ENCODE measurements around the gene TMOD4.

TMOD4 gene

GRCh38 chr1:151131701-151132334, 44.0 kb downstream of the TMOD4 start:
- H3K4ac ChIP-seq (ENCODE audit: low read length): peak overlapping the region; percentile 17
- H4K91ac ChIP-seq (ENCODE audit: low read depth, low read length, poor library complexity): no peak overlapping the region
- no peak overlapping the region for H3K14ac ChIP-seq (ENCODE audit: low read length)
- no peak overlapping the region for H3K23ac ChIP-seq (ENCODE audit: low read depth, low read length, poor library complexity)
- no peak overlapping the region for H2AFZ ChIP-seq (ENCODE audit: low read length)
- no peak for DNase-seq (ENCODE audit: low spot score)
- no peak overlapping the region for H2BK15ac ChIP-seq (ENCODE audit: low read length)
- H3K36me3 ChIP-seq (replicated peaks in 1 of 2; ENCODE audit: control insufficient read depth in 2 of 2, insufficient read depth in 2 of 2, low read length in 2 of 2): peaks cover 26 to 49% of the 10 kb centered on the region in 2 donors
- H3K4me1 ChIP-seq (ENCODE audit: control insufficient read depth in 2 of 2, insufficient read depth in 1 of 2, low read depth in 1 of 2, low read length in 2 of 2): peaks cover 0 to 8% of the 10 kb centered on the region in 2 donors
- WGBS, 2 donors (ENCODE audit: extremely low coverage in 2 of 2, insufficient read length in 2 of 2, insufficient replicate concordance in 1 of 2): no CpG with 5 or more reads among the region's 39 CpGs
- H3K4me3 ChIP-seq (ENCODE audit: low read length in 2 of 2): peak overlapping the region in 1 of 2 donors; percentile 62
- no peaks in the 10 kb centered on the region for H3K9me3 ChIP-seq (replicated peaks in 1 of 2; ENCODE audit: control insufficient read depth in 2 of 2, insufficient read depth in 1 of 2, low read depth in 1 of 2, low read length in 2 of 2)
- H3K27ac ChIP-seq (replicated peaks; ENCODE audit: low read length): no peak overlapping the region
- H2BK120ac ChIP-seq (ENCODE audit: low read depth, low read length): no peak overlapping the region
- H2BK5ac ChIP-seq (ENCODE audit: low read length): no peak overlapping the region
- H4K8ac ChIP-seq (ENCODE audit: low read depth, low read length): no peak overlapping the region
- H3K79me1 ChIP-seq (ENCODE audit: low read depth, low read length): no peaks in the 10 kb centered on the region
- peak overlapping the region; percentile 92 for H3K18ac ChIP-seq (ENCODE audit: low read length)
- peak overlapping the region; percentile 82 for H2AK5ac ChIP-seq (ENCODE audit: low read depth, low read length)
- peak overlapping the region; percentile 86 for H3K4me2 ChIP-seq (ENCODE audit: insufficient read depth, low read length, poor library complexity, severe bottlenecking)
- H2BK12ac ChIP-seq (ENCODE audit: low read length): no peak overlapping the region
- peak overlapping the region; percentile 83 for H3K9ac ChIP-seq (ENCODE audit: low read depth, low read length, poor library complexity)
- peaks cover 0 to 27% (median 5%) of the 10 kb centered on the region in 3 experiments for H3K27me3 ChIP-seq (ENCODE audit: control insufficient read depth in 3 of 3, insufficient read depth in 3 of 3, low read depth in 1 of 3, low read length in 3 of 3)

DNA sequence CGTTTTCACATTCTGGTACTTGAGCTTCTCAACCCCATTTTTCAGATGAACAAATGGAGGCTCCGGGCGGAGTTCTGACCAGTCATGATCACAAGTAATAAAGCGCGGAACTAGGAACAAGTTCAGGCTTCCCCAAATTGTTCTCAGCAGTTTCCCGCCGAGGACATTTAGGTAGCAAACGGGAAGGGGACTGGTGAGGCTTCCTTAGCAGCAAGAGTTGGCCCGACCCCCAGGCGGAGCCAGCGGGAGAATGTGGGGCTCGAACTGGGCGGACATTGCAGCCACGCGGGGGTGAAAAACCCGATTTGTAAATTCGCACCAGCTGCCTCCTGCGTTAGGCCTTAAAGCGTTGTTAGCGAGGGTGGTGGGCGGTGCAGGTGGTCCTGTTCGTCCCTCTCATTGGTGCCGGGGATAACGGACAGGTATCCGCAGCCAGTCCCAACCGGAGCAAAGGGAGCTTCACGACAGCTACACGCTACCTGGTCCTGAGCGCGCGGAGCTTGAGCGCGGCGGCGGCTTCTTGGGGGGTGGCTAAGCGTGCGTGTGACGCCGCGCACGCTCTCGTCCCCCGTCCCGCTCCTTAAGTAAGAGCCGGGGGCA, 44.7 kb downstream of the TMOD4 start:
- peak overlapping the region; percentile 82 for H3K18ac ChIP-seq (ENCODE audit: low read length)
- H3K4ac ChIP-seq (ENCODE audit: low read length): no peak overlapping the region
- peaks cover 0 to 8% of the 10 kb centered on the region in 2 donors for H3K4me1 ChIP-seq (ENCODE audit: control insufficient read depth in 2 of 2, insufficient read depth in 1 of 2, low read depth in 1 of 2, low read length in 2 of 2)
- H3K9ac ChIP-seq (ENCODE audit: low read depth, low read length, poor library complexity): no peak overlapping the region
- DNase-seq (ENCODE audit: low spot score): peak; percentile 85
- no peak overlapping the region for H3K14ac ChIP-seq (ENCODE audit: low read length)
- peaks cover 0 to 27% (median 5%) of the 10 kb centered on the region in 3 experiments for H3K27me3 ChIP-seq (ENCODE audit: control insufficient read depth in 3 of 3, insufficient read depth in 3 of 3, low read depth in 1 of 3, low read length in 3 of 3)
- H3K23ac ChIP-seq (ENCODE audit: low read depth, low read length, poor library complexity): peak overlapping the region; percentile 35
- H3K4me3 ChIP-seq (ENCODE audit: low read length in 2 of 2): peak overlapping the region in 1 of 2 donors; percentile 70
- H2BK5ac ChIP-seq (ENCODE audit: low read length): no peak overlapping the region
- peaks cover 18 to 41% of the 10 kb centered on the region in 2 donors for H3K36me3 ChIP-seq (replicated peaks in 1 of 2; ENCODE audit: control insufficient read depth in 2 of 2, insufficient read depth in 2 of 2, low read length in 2 of 2)
- no peak overlapping the region for H2AFZ ChIP-seq (ENCODE audit: low read length)
- no peak overlapping the region for H2BK15ac ChIP-seq (ENCODE audit: low read length)
- no peak overlapping the region for H2BK12ac ChIP-seq (ENCODE audit: low read length)
- no peak overlapping the region for H2BK120ac ChIP-seq (ENCODE audit: low read depth, low read length)
- H4K8ac ChIP-seq (ENCODE audit: low read depth, low read length): no peak overlapping the region
- no peak overlapping the region for H3K27ac ChIP-seq (replicated peaks; ENCODE audit: low read length)
- no CpG with 5 or more reads among the region's 45 CpGs for WGBS, 2 donors (ENCODE audit: extremely low coverage in 2 of 2, insufficient read length in 2 of 2, insufficient replicate concordance in 1 of 2)
- no peaks in the 10 kb centered on the region for H3K79me1 ChIP-seq (ENCODE audit: low read depth, low read length)
- peak overlapping the region; percentile 86 for H3K4me2 ChIP-seq (ENCODE audit: insufficient read depth, low read length, poor library complexity, severe bottlenecking)
- no peak overlapping the region for H4K91ac ChIP-seq (ENCODE audit: low read depth, low read length, poor library complexity)
- no peaks in the 10 kb centered on the region for H3K9me3 ChIP-seq (replicated peaks in 1 of 2; ENCODE audit: control insufficient read depth in 2 of 2, insufficient read depth in 1 of 2, low read depth in 1 of 2, low read length in 2 of 2)
- no peak overlapping the region for H2AK5ac ChIP-seq (ENCODE audit: low read depth, low read length)

DNA sequence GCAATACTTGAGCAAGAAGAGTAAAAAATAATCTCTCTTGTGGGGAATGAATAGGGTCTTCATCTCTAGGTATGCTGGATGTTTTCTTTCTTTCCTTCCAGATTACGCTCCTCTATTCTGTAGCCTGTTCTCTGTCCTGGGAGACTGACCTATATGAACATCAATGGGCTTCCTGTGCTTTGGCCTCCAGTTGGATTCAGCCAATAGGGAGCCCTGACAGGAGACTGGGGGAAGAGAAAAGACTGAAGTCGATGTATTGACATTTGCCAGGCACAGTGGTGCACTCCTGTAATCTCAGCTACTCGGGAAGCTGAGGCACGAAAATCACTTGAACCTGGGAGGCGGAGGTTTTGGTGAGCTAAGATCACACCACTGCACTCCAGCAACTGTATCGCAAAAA, 47.0 kb downstream of the TMOD4 start:
- Histone ChIP-seq H2BK15ac (ENCODE audit: low read length) (no peak overlapping the region), H3K14ac (ENCODE audit: low read length) (no peak overlapping the region), H2BK12ac (ENCODE audit: low read length) (no peak overlapping the region), H2BK5ac (ENCODE audit: low read length) (no peak overlapping the region), H2AK5ac (ENCODE audit: low read depth, low read length) (no peak overlapping the region), H3K27ac (replicated peaks; ENCODE audit: low read length) (no peak overlapping the region), H3K23ac (ENCODE audit: low read depth, low read length, poor library complexity) (no peak overlapping the region), H2AFZ (ENCODE audit: low read length) (no peak overlapping the region), H4K8ac (ENCODE audit: low read depth, low read length) (no peak overlapping the region), H2BK120ac (ENCODE audit: low read depth, low read length) (no peak overlapping the region), H3K79me1 (ENCODE audit: low read depth, low read length) (no peaks in the 10 kb centered on the region), H3K4me1 (ENCODE audit: control insufficient read depth in 2 of 2, insufficient read depth in 1 of 2, low read depth in 1 of 2, low read length in 2 of 2) (peaks cover 7 to 8% of the 10 kb centered on the region in 2 donors), H3K27me3 (ENCODE audit: control insufficient read depth in 3 of 3, insufficient read depth in 3 of 3, low read depth in 1 of 3, low read length in 3 of 3) (peaks cover 0 to 22% (median 5%) of the 10 kb centered on the region in 3 experiments), H3K36me3 (replicated peaks in 1 of 2; ENCODE audit: control insufficient read depth in 2 of 2, insufficient read depth in 2 of 2, low read length in 2 of 2) (peaks cover 2 to 18% of the 10 kb centered on the region in 2 donors), H3K18ac (ENCODE audit: low read length) (no peak overlapping the region), H3K9me3 (replicated peaks in 1 of 2; ENCODE audit: control insufficient read depth in 2 of 2, insufficient read depth in 1 of 2, low read depth in 1 of 2, low read length in 2 of 2) (no peaks in the 10 kb centered on the region), H4K91ac (ENCODE audit: low read depth, low read length, poor library complexity) (no peak overlapping the region), H3K9ac (ENCODE audit: low read depth, low read length, poor library complexity) (no peak overlapping the region), H3K4me2 (ENCODE audit: insufficient read depth, low read length, poor library complexity, severe bottlenecking) (no peak overlapping the region), H3K4ac (ENCODE audit: low read length) (no peak overlapping the region), H3K4me3 (ENCODE audit: low read length in 2 of 2) (no peak overlapping the region)
- DNase-seq (ENCODE audit: low spot score): no peak
- WGBS, 2 donors (ENCODE audit: extremely low coverage in 2 of 2, insufficient read length in 2 of 2, insufficient replicate concordance in 1 of 2): no CpG with 5 or more reads among the region's 6 CpGs

GRCh38 chr1:151124763-151125403, 50.9 kb downstream of the TMOD4 start:
- H3K27me3 ChIP-seq (ENCODE audit: control insufficient read depth in 3 of 3, insufficient read depth in 3 of 3, low read depth in 1 of 3, low read length in 3 of 3): no peaks in the 10 kb centered on the region
- H2AFZ ChIP-seq (ENCODE audit: low read length): peak overlapping the region; percentile 10
- no peak overlapping the region for H3K27ac ChIP-seq (replicated peaks; ENCODE audit: low read length)
- no peak overlapping the region for H2BK120ac ChIP-seq (ENCODE audit: low read depth, low read length)
- no peak overlapping the region for H3K4ac ChIP-seq (ENCODE audit: low read length)
- H2AK5ac ChIP-seq (ENCODE audit: low read depth, low read length): no peak overlapping the region
- WGBS, 2 donors (ENCODE audit: extremely low coverage in 2 of 2, insufficient read length in 2 of 2, insufficient replicate concordance in 1 of 2): no CpG with 5 or more reads among the region's 5 CpGs
- no peaks in the 10 kb centered on the region for H3K9me3 ChIP-seq (replicated peaks in 1 of 2; ENCODE audit: control insufficient read depth in 2 of 2, insufficient read depth in 1 of 2, low read depth in 1 of 2, low read length in 2 of 2)
- DNase-seq (ENCODE audit: low spot score): no peak
- H3K4me2 ChIP-seq (ENCODE audit: insufficient read depth, low read length, poor library complexity, severe bottlenecking): no peak overlapping the region
- no peaks in the 10 kb centered on the region for H3K36me3 ChIP-seq (replicated peaks in 1 of 2; ENCODE audit: control insufficient read depth in 2 of 2, insufficient read depth in 2 of 2, low read length in 2 of 2)
- no peak overlapping the region for H3K9ac ChIP-seq (ENCODE audit: low read depth, low read length, poor library complexity)
- no peak overlapping the region for H3K23ac ChIP-seq (ENCODE audit: low read depth, low read length, poor library complexity)
- H3K18ac ChIP-seq (ENCODE audit: low read length): no peak overlapping the region
- no peak overlapping the region for H4K91ac ChIP-seq (ENCODE audit: low read depth, low read length, poor library complexity)
- no peaks in the 10 kb centered on the region for H3K79me1 ChIP-seq (ENCODE audit: low read depth, low read length)
- H2BK12ac ChIP-seq (ENCODE audit: low read length): no peak overlapping the region
- H3K4me3 ChIP-seq (ENCODE audit: low read length in 2 of 2): no peak overlapping the region
- no peak overlapping the region for H2BK15ac ChIP-seq (ENCODE audit: low read length)
- no peak overlapping the region for H4K8ac ChIP-seq (ENCODE audit: low read depth, low read length)
- H3K4me1 ChIP-seq (ENCODE audit: control insufficient read depth in 2 of 2, insufficient read depth in 1 of 2, low read depth in 1 of 2, low read length in 2 of 2): peaks cover 0 to 7% of the 10 kb centered on the region in 2 donors
- H2BK5ac ChIP-seq (ENCODE audit: low read length): no peak overlapping the region
- H3K14ac ChIP-seq (ENCODE audit: low read length): no peak overlapping the region

Data from neuronal stem cell (in vitro differentiated cells).